K562 (cell line): ENCODE measurements around the gene INHBC. TPM values are rescaled to one million over a fixed set of nuclear protein-coding genes. Genes with fewer than 3 reads are reported as not detected.

Experiments used
- ATAC-seq: fragments of 200-7000 bp; cut with Tn5 transposase; 3 replicates; pipeline ENCODE4 v1.9.1; 2020; ENCODE audit warnings: moderate library complexity
- BruUV-seq: library from RNA; stranded (reverse); fragments of 400-500 nt; replicated peaks from 2 replicates; lab custom pipeline; 2021; lab: Mats Ljungman, UMichigan
- CTCF ChIA-PET: fragments of 300-600 bp; formaldehyde crosslinking; extraction: SDS; loops from one replicate; lab custom pipeline; 2021; ENCODE audit warnings: low intra/inter-chr PET ratio; lab: Yijun Ruan, JAX
- POLR2A ChIA-PET: fragments of 300-600, 350-650 bp; sonication (Branson Sonifier 250); formaldehyde crosslinking; extraction: SDS; loops from one replicate; lab custom pipeline; 2021; ENCODE audit warnings: antibody characterized with exemption, inconsistent platforms; lab: Yijun Ruan, JAX
- DNase-seq, 4 experiments: peaks; one replicate each; pipeline versions ENCODE4 v3.0.0 to v3.0.0-alpha.2; 2011 to 2018; ENCODE audit warnings: low spot score in 3 of 4, mixed read lengths in 3 of 4; ENCODE audit errors: extremely low read depth in 1 of 4
- FAIRE-seq: peaks from 2 replicates; lab custom pipeline; 2011; peaks lifted over from hg19 to GRCh38; lab: Jason Lieb, UNC
- H2AFZ ChIP-seq: 2 replicates; pipeline ENCODE4 v1.6.0; 2011; ENCODE audit warnings: low read depth, low read length, control low read depth, inconsistent platforms
- H3K27ac ChIP-seq: fragments of 200-600 bp; 3 replicates; pipeline ENCODE4 v1.8.0; 2011; ENCODE audit warnings: low read depth, mild to moderate bottlenecking, control low read depth, inconsistent platforms, low read length, moderate library complexity, mixed read lengths; ENCODE audit errors: extremely low read depth
- H3K27me3 ChIP-seq, 2 experiments: fragments of 300-600 bp in 1 of 2; 2 replicates in 1 of 2; 3 replicates in 1 of 2; pipeline versions ENCODE4 v1.6.0 to v1.8.0; 2011; ENCODE audit warnings: inconsistent platforms in 2 of 2, low read length in 2 of 2, mild to moderate bottlenecking in 1 of 2, mixed read lengths in 1 of 2, moderate library complexity in 1 of 2; ENCODE audit not compliant: control insufficient read depth in 2 of 2, insufficient read depth in 2 of 2
- H3K36me3 ChIP-seq: fragments of 300-600 bp; 3 replicates; pipeline ENCODE4 v1.8.0; 2011; ENCODE audit warnings: mild to moderate bottlenecking, low read length, inconsistent platforms; ENCODE audit not compliant: control insufficient read depth, insufficient read depth
- H3K4me1 ChIP-seq, 2 experiments: fragments of 200-600 bp in 1 of 2; replicated peaks in 1 of 2; 2 replicates in 1 of 2; 3 replicates in 1 of 2; pipeline versions ENCODE4 v1.5.1 to v1.8.0; 2011; ENCODE audit warnings: inconsistent platforms in 2 of 2, low read length in 2 of 2, mild to moderate bottlenecking in 1 of 2, mixed read lengths in 1 of 2, moderate library complexity in 1 of 2; ENCODE audit not compliant: control insufficient read depth in 2 of 2, insufficient read depth in 2 of 2
- H3K4me2 ChIP-seq: 2 replicates; pipeline ENCODE4 v1.6.1; 2011; ENCODE audit warnings: low read length, control low read depth, inconsistent platforms, mixed read lengths; ENCODE audit not compliant: insufficient read depth
- H3K4me3 ChIP-seq: fragments of 200-600 bp; sonication (generic), shearing (Covaris generic); 2 replicates; pipeline ENCODE4 v1.5.1; 2016; ENCODE audit warnings: control low read depth, inconsistent platforms
- H3K79me2 ChIP-seq: fragments of 200-600 bp; 3 replicates; pipeline ENCODE4 v1.8.0; 2011; ENCODE audit warnings: low read length, inconsistent platforms; ENCODE audit not compliant: control insufficient read depth, insufficient read depth
- H3K9ac ChIP-seq, 2 experiments: 2 replicates each; pipeline versions ENCODE4 v1.6.0 to v1.6.1; 2011; ENCODE audit warnings: low read depth in 2 of 2, low read length in 2 of 2, control low read depth in 1 of 2, inconsistent platforms in 1 of 2, mild to moderate bottlenecking in 1 of 2, mixed read lengths in 1 of 2; ENCODE audit not compliant: insufficient read depth in 1 of 2
- H3K9me1 ChIP-seq: one replicate; pipeline ENCODE4 v1.6.0; 2011; ENCODE audit warnings: inconsistent platforms, mild to moderate bottlenecking, low read length, moderate library complexity; ENCODE audit not compliant: control insufficient read depth, insufficient read depth
- H3K9me3 ChIP-seq: replicated peaks from 2 replicates; pipeline ENCODE4 v1.5.1; 2011; ENCODE audit warnings: low read depth, low read length, inconsistent platforms; ENCODE audit not compliant: control insufficient read depth, insufficient read depth
- H4K20me1 ChIP-seq: replicated peaks from 2 replicates; pipeline ENCODE4 v1.6.1; 2011; ENCODE audit warnings: low read length, inconsistent platforms, mixed read lengths; ENCODE audit not compliant: control insufficient read depth, insufficient read depth
- ARID1B ChIP-seq: fragments of 450-650 bp; IDR thresholded peaks from 2 replicates; pipeline ENCODE4 v1.6.1; 2016; ENCODE audit warnings: antibody characterized with exemption, mild to moderate bottlenecking, inconsistent platforms
- FOSL1 ChIP-seq: fragments of 200-800 bp; sonication (Bioruptor generic); conservative IDR thresholded peaks from 2 replicates; pipeline ENCODE4 v1.6.1; 2016; ENCODE audit warnings: missing genetic modification characterization, missing compliant biosample characterization
- ZC3H4 ChIP-seq: sonication (generic); formaldehyde crosslinking; IDR thresholded peaks from 2 replicates; pipeline ENCODE4 v1.9.0; 2021; ENCODE audit warnings: missing genetic modification reagents, borderline replicate concordance
- ZNF121 ChIP-seq: sonication (generic); formaldehyde crosslinking; conservative IDR thresholded peaks from 2 replicates; pipeline ENCODE4 v1.8.0; 2022; ENCODE audit warnings: missing genetic modification reagents
- WGBS: fragments of 100-300 bp; shearing (Covaris generic); methylation state at CpG from one replicate; pipeline ENCODE4 v1.1.6; 2016; ENCODE audit warnings: low coverage, mixed read lengths; ENCODE audit not compliant: insufficient coverage; ENCODE audit errors: missing lambda C conversion rate; 5-methylcytosine and 5-hydroxymethylcytosine counted together
- in situ Hi-C: fragments of 300-500 bp; cut with MboI; formaldehyde crosslinking; loops from 4 replicates; pipeline ENCODE4 v1.15.0; 2018; ENCODE audit warnings: inconsistent platforms, mixed read lengths
- intact Hi-C: fragments of 100-400 bp; cut with micrococcal nuclease; formaldehyde crosslinking; loops from 2 replicates; pipeline ENCODE4 v1.14.2; 2022
- polyA plus RNA-seq, 8 experiments: library from polyadenylated mRNA; depleted of rRNA in 4 of 8; stranded (reverse) in 5 of 8; unstranded in 3 of 8; fragments of >200 nt; fragmentation: Nextera tagmentation in 2 of 8; fragmentation: Illumina TruSeq in 1 of 8; extraction: Ambion mirVana in 2 of 8; extraction: Trizol in 1 of 8; gene quantifications; 2 replicates each; pipeline versions ENCODE4 v1.2.1 to v1.2.3, GENCODE V29; 2011 to 2014; ENCODE audit warnings: inconsistent platforms in 1 of 8, missing spikeins in 1 of 8
- total RNA-seq, 7 experiments: library from RNA; depleted of rRNA in 6 of 7; stranded (reverse); fragments of >200 nt in 6 of 7; fragmentation: Illumina TruSeq in 2 of 7; extraction: Trizol in 2 of 7; gene quantifications; 2 replicates each; pipeline versions ENCODE4 v1.2.1 to v1.2.3, GENCODE V29; 2011 to 2021; ENCODE audit warnings: low replicate concordance in 1 of 7
- TF ChIP-seq, protein P1 (sequence below), 3 experiments: fragments of 200-800 bp in 1 of 3; sonication (Bioruptor generic) in 1 of 3; sonication (generic) in 1 of 3; formaldehyde crosslinking in 1 of 3; IDR thresholded peaks; 2 replicates each; pipeline versions ENCODE4 v1.6.1 to v1.8.0; 2016 to 2022; ENCODE audit warnings: mild to moderate bottlenecking in 2 of 3, missing compliant biosample characterization in 2 of 3, missing genetic modification characterization in 2 of 3, missing genetic modification reagents in 1 of 3
- TF ChIP-seq, protein P2 (sequence below), 2 experiments: fragments of 450-650 bp in 1 of 2; sonication (generic) in 1 of 2; formaldehyde crosslinking in 1 of 2; IDR thresholded peaks in 1 of 2; conservative IDR thresholded peaks in 1 of 2; 2 replicates each; pipeline versions ENCODE4 v1.6.1 to v1.8.1; 2016 to 2023; ENCODE audit warnings: mild to moderate bottlenecking in 2 of 2, moderate library complexity in 2 of 2, inconsistent platforms in 1 of 2, missing genetic modification reagents in 1 of 2
- TF ChIP-seq, protein P3 (sequence below): sonication (generic); formaldehyde crosslinking; IDR thresholded peaks from 2 replicates; pipeline ENCODE4 v1.8.0; 2022; ENCODE audit warnings: missing genetic modification reagents, mild to moderate bottlenecking, moderate library complexity, borderline replicate concordance
- TF ChIP-seq, protein P4 (sequence below): fragments of 250-450 bp; sonication (Bioruptor Pico); IDR thresholded peaks from 2 replicates; pipeline ENCODE4 v1.6.1; 2021; ENCODE audit warnings: mild to moderate bottlenecking

The INHBC gene
- total and polyA plus RNA-seq, 9 of the 15 experiments (the other 6 are each of a cell fraction or from before 2014, with no cell fraction given) = 0.07 to 0.24 (median 0.15) TPM; not detected in 4

DNA sequence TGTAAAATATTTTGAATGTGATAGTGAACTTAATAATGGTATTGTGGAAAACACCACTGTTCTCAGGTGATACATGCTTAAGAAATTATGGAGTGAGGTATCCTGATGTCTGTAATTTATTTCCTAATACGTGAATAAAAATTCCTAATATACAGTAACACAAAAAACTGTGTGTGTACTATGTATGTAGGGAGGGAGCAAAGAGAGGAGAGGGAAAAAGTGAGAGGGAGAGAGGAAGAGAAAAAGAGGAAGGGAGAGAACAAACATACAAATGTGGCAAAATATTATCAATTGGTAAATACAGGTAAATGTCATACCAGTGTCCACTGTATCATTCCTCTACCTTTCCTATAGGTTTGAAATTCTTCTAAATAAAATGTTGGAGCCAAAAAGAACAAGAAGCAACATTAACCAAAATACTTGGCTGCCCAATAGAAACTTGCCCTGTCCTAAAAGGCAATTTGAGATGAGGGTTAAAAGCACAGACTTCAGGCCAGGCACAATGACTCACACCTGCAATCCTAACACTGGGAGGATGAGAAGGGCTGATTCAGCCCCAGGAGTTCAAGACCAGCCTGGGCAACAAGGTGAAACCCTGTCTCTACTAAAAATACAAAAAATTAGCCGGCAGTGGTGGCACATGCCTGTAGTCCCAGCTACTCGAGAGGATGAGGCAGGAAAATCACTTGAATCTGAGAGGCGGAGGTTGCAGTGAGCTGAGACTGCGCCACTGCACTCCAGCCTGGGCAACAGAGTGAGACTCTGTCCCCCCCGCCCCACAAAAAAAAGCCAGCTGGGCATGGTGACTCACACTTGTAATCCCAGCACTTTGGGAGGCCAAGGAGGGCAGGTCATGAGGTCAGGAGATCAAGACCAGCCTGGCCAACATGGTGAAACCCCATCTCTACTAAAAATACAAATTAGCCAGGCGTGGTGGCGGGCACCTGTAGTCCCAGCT is 18.3 kb upstream of the INHBC start:
- no peaks in the 10 kb centered on the region for H3K9me3 ChIP-seq
- BruUV-seq = no TSS peak
- no peaks in the 10 kb centered on the region; the same call in 2 of the 3 replicates for H3K36me3 ChIP-seq
- FAIRE-seq = peak; percentile 32
- peak; percentile 26; the same call in 2 of the 3 replicates for ATAC-seq
- no peak for DNase-seq
- H3K79me2 ChIP-seq = peaks cover 11% of the 10 kb centered on the region; the same call in 2 of the 3 replicates
- H3K9me1 ChIP-seq = no peaks in the 10 kb centered on the region
- no peaks in the 10 kb centered on the region for H3K27me3 ChIP-seq
- H3K4me2 ChIP-seq = no peak overlapping the region
- TF ChIP-seq ZNF121 (CRISPR knock-in tag) (peak; percentile 57), FOSL1 (tag) (peak; percentile 35; the same call in 1 of the 2 replicates), ZC3H4 (CRISPR knock-in tag) (no peak), ARID1B (0 out of 2 replicates have a peak, but pooled peaks have one; percentile 27)
- TF ChIP-seq, protein P1, sequence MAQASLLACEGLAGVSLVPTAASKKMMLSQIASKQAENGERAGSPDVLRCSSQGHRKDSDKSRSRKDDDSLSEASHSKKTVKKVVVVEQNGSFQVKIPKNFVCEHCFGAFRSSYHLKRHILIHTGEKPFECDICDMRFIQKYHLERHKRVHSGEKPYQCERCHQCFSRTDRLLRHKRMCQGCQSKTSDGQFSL (CRISPR knock-in tag; IDR thresholded peaks at IDR 0.05) = 0 out of 2 replicates have a peak, but pooled peaks have one; percentile 56
- TF ChIP-seq, protein P1 (tag; IDR thresholded peaks at IDR 0.05) = no peak
- TF ChIP-seq, protein P2, sequence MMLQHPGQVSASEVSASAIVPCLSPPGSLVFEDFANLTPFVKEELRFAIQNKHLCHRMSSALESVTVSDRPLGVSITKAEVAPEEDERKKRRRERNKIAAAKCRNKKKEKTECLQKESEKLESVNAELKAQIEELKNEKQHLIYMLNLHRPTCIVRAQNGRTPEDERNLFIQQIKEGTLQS (IDR thresholded peaks at IDR 0.05) = peak; percentile 70
- TF ChIP-seq, protein P2 (CRISPR knock-in tag; conservative IDR thresholded peaks at IDR 0.05) = no peak
- TF ChIP-seq, protein P3, sequence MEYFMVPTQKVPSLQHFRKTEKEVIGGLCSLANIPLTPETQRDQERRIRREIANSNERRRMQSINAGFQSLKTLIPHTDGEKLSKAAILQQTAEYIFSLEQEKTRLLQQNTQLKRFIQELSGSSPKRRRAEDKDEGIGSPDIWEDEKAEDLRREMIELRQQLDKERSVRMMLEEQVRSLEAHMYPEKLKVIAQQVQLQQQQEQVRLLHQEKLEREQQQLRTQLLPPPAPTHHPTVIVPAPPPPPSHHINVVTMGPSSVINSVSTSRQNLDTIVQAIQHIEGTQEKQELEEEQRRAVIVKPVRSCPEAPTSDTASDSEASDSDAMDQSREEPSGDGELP = peak; percentile 51; the same call in 1 of the 2 replicates
- TF ChIP-seq, protein P4, sequence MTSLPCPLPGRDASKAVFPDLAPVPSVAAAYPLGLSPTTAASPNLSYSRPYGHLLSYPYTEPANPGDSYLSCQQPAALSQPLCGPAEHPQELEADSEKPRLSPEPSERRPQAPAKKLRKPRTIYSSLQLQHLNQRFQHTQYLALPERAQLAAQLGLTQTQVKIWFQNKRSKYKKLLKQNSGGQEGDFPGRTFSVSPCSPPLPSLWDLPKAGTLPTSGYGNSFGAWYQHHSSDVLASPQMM (CRISPR knock-in tag) = no peak
- TF ChIP-seq, all 486 proteins: peak for 6
- ChIA-PET POLR2A (interaction anchor here (1.3 kb wide), 1 partner anchor 13 kb away, joined by 3 read pairs; no protein-coding TSS in a partner anchor), CTCF (interaction anchor here (0.7 kb wide), 1 partner anchor 177 kb away, joined by 4 read pairs; no protein-coding TSS in a partner anchor)
- no peak overlapping the region for H2AFZ ChIP-seq
- H3K4me1 ChIP-seq = peaks cover 14 to 22% of the 10 kb centered on the region in 2 experiments
- in situ Hi-C loops (no loop called here), intact Hi-C loops (no loop called here)
- no peak overlapping the region for H3K27ac ChIP-seq
- H3K9ac ChIP-seq = no peak overlapping the region
- no peak overlapping the region for H3K4me3 ChIP-seq
- 81% methylated on average over 8 of the region's 8 CpGs for WGBS
- no peaks in the 10 kb centered on the region for H4K20me1 ChIP-seq
